ENCODE measurements around the gene KCNAB2.

DNA sequence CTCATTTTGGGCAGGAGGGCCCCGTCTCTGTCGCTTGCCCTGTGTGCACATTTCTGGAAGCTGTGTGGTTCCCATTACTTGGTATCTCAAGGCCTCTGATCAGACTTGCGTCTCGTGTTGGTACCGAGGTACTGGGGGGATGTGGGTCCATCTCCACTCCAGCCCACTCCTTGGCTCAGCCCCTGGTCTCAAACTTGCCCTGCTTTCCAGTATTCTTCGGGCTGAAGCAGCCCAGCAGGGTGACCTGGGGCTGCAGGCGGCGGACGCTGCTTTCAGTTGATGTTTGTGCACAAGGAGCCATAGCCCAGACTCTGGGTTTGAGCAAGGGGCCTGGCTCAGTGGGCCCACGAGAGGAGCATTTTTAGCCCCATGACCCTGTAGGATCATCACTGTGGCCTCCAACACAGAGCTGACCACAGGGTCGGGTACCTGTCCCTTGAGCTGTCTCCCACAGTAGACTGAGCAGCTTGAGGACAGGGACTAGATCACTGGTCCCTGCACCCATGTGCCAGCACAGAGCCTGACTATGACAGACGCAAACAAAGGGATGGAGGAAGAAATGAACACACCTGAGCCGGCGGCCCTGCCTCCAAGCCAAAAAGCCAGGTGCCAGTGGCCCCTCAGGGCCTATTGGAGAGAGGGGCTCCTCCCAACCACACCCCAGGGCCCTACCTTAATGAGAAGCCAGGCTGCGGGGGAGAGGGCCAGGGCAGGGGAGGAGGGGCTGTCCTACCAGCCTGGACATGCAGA lies 87.6 kb downstream of the KCNAB2 start:
- no peak for TF ChIP-seq POLR2A (IDR thresholded peaks at IDR 0.05)
- TF ChIP-seq, protein P1, sequence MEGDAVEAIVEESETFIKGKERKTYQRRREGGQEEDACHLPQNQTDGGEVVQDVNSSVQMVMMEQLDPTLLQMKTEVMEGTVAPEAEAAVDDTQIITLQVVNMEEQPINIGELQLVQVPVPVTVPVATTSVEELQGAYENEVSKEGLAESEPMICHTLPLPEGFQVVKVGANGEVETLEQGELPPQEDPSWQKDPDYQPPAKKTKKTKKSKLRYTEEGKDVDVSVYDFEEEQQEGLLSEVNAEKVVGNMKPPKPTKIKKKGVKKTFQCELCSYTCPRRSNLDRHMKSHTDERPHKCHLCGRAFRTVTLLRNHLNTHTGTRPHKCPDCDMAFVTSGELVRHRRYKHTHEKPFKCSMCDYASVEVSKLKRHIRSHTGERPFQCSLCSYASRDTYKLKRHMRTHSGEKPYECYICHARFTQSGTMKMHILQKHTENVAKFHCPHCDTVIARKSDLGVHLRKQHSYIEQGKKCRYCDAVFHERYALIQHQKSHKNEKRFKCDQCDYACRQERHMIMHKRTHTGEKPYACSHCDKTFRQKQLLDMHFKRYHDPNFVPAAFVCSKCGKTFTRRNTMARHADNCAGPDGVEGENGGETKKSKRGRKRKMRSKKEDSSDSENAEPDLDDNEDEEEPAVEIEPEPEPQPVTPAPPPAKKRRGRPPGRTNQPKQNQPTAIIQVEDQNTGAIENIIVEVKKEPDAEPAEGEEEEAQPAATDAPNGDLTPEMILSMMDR (IDR thresholded peaks at IDR 0.05) = no peak

All from lower leg skin (tissue), 3 donors.